Cortex of kidney (tissue), 1 donor: Measurements from ENCODE around the gene TCP11L2.
"Not testable (repeated sequence)": the region's sequence is repeated elsewhere in the genome, so short reads cannot be mapped to it uniquely, and the experiment has no call there.

Experiments used
- DNase-seq: peaks from one replicate; lab custom pipeline; 2025; lab: John Stamatoyannopoulos, UW

Gene TCP11L2

DNA sequence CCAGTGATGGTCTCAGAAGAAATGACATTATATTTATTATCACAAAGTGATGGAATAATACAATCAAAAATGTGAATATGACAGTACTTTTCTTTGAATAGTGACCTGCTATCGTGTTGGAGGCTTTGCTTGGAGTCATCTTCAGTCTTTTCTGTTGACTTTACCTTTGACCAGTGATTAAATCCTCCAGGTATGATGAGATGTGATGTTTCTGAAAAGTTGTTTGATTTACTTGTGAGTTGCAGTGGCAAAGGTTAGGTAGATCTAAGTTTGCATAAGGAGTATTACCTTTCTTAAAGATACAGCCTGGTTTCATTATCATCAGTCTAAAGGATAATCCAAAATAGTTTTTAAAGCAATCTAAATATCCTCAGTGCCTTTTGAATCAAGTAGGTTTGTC lies 4.6 kb downstream of the TCP11L2 start:
- no peak for DNase-seq

- no peak for DNase-seq
These were observed 5.6 kb downstream of the TCP11L2 start for GRCh38 chr12:106308121-106308520.

DNA sequence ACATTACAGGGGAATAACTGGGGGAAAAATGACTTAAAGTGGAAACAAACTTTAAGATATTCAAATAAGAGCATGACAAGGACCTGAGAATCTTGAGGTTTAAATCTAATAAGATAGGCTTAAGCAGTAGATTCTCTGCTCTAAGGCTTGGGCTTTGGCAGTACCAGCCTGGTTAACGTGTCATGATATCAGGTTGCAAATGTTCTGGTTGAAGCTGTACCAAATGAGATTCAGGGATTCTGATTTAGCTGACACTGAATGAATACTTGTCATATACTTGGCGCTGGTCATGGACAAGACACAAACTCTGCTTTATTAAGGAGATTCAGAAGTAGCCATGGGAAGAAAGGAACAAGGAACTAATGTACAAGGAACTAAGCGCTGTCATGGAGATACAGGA lies 6.1 kb downstream of the TCP11L2 start:
- no peak for DNase-seq

- no peak for DNase-seq
These were observed 7.4 kb downstream of the TCP11L2 start for GRCh38 chr12:106309671-106310505.

DNA sequence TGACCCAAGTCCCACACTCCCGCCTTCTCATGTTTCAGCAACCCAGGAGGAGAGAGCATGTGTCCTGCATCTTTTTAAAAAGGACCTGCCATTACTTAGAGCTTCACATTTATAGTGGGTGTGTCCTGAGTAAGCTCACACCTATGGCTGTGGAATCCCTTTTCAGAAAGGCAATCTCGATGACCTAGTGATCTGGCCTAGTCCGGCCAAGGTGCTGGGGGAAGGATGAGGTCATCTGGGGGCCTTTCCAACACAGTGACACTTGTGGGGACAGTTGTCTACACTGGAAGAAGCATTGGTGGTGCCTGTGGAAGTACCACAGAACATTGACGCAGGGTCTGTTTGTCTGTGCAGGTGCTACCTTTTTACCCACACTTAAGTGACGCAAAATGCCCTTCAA lies 8.2 kb downstream of the TCP11L2 start:
- DNase-seq: no peak

DNA sequence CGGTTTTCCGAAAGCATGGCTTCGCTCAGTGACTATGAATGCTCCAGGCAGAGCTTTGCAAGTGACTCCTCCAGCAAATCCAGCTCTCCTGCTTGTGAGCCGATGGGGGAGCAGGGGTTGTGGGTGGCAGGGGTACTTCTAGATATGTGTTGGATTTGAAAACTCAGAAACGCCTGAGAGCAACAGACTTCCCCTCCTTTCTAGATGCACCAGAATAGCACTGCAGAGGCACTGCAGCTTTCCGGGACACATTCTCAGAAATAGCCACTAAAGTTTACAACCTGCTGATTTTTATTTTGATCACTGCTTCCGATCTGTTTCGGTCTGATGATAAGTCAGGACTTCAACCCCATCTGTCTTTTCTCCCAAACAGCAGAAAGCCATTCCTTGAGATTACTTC lies 8.6 kb downstream of the TCP11L2 start:
- no peak for DNase-seq

DNA sequence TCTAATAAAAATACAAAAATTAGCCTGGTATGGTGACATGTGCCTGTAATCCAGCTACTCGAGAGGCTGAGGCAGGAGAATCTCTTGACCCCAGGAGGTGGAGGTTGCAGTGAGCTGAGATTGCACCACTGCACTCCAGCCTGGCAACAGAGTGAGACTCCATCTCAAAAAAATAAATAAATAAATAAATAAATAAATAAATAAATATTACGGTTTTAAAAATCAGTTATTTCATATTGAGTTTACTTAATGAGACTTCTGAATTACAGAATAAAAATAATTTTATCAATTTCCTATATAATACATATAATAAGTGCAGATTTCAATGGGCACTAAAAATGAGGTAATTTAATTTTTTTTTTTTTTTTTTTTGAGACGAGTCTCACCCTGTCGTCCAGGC lies 10.9 kb downstream of the TCP11L2 start:
- not testable (repeated sequence) for DNase-seq

DNA sequence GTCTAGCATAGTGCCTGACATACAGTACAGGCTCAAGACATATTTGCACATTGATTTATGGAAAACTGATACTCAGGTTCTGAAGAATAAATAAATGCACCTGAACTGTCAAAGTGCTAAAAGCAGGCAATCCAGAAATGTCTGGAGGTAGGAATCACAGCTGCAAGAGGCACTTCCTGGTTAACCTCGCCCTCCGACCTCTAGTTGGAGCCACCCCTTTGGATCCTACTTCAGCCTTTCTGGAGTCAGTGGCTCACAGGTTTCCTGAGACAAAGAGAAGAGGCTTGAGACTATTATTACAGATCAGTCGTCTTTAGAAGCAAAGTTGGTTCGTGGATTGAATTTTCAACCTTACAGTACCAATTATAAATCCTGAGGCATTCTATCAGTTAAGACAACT lies 13.0 kb downstream of the TCP11L2 start:
- no peak for DNase-seq

DNA sequence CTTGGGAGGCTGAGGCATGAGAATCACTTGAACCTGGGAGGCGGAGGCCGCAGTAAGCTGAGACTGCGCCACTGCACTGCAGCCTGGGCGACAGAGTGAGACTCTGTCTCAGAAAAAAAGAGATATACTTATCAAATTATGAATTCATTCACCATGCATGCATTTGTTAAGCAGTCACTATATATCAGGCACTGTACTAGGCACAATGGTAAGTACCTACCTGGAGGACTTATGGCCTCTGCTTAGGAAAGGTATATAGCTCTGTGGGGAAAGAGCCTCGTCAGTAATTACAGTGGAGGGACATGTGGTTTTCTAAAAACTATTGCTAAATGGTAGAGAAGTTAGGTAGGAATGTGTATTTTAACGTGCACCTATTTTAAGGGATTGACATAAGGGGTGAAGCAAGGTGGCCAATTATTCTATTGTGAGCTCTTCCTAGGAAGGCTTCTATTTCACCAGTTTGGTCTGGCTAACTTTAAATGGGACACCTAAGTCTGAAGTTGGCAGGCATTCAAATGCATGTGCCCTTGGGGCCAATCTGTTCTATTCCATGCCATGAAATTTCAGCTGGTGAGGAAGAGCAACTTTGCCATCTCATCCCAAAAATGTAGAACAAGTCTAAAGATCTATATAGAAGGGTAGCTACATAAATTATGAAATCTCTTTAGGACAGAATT lies 15.0 kb downstream of the TCP11L2 start:
- DNase-seq: no peak

DNA sequence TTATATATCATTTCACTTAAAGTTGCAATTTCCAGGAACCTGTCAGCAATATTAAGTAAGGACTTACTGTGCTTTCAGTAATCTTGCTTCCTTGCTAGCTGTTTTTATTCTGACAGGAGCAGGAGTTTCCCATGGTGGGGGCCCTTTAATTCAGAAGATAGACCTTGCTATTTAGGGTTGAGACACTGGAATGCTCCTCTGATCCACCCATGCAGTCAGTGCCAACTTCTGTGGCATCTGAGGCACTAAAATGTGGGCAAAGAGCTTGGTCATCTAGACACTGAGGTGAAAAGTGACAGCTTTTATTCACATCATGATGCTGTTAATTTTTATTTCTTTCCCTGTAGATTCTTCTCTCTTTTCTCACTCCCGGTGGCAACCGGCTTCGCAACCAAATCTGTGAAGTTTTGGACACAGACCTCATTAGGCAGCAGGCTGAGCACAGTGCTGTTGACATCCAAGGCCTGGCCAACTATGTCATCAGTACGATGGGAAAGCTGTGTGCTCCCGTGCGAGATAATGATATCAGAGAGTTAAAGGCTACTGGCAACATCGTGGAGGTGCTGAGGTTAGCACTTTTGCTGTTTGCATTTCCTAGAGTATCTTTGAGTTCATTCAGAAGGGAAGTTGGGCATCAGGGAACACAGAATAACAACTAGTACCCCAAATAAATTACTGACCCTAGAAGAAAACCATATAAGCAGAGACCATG lies 18.8 kb downstream of the TCP11L2 start:
- DNase-seq: no peak

GRCh38 chr12:106323537-106323936 lies 21.0 kb downstream of the TCP11L2 start:
- DNase-seq: no peak

DNA sequence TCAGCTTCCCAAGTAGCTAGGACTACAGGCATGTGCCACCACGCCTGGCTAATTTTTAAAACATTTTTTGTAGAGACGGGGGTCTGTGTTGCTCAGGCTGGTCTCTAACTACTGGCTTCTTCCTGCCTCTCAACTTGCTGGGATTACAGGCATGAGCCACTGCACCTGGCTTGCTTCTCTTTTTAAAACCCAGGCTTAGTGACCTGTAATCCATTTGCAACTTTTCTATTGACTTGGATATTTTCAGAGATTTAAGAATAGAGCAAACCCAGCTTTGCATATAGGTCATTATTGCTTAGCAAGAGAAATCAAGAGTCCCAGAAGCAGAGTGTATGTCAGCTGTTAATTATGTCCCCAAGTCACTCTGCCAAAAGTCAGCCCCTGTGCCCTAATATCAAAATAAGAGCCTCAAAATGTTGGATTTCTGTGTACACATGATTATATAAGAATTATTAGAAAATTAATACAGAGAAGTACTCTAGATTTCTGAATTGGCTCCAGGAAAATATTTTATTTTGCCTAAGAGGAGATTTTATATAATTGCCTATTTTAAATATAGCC lies 24.9 kb downstream of the TCP11L2 start:
- no peak for DNase-seq

DNA sequence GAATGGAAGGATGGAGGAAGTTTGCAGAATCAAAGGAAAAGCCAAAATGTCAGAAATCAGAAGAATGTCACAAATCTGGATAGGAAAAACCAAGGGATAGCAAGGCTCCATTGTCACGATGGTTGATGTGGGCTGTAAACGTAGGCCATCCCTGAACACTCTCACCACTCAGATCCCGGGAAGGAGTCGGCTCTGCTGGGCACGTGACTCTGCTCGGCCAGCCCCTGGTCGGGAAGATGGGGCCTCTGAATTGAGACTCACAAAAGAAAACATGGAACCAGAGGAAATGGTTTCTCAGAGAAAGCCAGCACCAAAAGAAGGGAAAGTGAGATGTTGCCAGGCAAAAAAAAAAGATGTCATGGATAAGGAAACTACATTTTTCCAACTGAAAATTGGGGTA lies 26.2 kb downstream of the TCP11L2 start:
- no peak for DNase-seq

GRCh38 chr12:106329231-106329982 lies 26.9 kb downstream of the TCP11L2 start:
- no peak for DNase-seq

DNA sequence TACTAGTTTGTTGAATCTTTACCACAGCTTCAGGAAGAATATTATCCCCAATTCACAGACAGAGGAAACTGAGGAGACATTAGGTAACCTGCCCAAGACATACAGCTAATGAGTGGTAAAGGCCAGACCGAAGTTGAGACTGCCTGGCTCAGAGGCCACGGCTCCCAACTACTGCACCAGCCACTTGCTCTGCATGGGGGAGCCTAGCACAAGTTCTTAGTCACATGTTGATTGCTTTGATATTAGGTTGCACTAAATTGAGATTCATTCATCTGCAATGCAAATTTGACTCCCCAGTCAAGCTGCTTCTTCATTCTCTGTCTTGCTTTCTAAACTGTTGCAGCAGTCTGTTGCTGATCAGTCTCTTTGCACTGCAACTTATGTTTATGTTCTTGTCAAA lies 29.1 kb downstream of the TCP11L2 start:
- DNase-seq: no peak

- no peak for DNase-seq
These were observed 30.0 kb downstream of the TCP11L2 start for GRCh38 chr12:106332536-106332935.

- DNase-seq: no peak
These were observed 30.5 kb downstream of the TCP11L2 start for GRCh38 chr12:106333010-106333409.

DNA sequence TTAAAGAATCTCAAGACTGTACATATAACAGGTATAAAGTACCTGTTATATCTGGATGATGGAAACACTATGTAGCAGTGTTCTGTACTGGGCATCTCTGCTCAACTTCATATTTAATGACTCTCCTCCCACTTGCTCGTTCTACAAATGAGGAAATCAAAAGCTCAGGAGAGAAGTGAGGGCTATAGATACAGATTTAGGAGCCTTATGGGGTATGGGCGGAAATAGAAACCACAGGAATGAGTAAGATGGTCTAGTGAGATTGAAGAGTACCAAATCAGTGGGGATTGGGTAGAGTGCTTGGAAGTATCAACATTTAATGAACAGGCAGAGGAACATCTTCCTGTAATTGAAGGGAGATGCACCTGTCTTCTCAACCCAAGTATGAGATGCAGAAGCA lies 31.2 kb downstream of the TCP11L2 start:
- DNase-seq: no peak

DNA sequence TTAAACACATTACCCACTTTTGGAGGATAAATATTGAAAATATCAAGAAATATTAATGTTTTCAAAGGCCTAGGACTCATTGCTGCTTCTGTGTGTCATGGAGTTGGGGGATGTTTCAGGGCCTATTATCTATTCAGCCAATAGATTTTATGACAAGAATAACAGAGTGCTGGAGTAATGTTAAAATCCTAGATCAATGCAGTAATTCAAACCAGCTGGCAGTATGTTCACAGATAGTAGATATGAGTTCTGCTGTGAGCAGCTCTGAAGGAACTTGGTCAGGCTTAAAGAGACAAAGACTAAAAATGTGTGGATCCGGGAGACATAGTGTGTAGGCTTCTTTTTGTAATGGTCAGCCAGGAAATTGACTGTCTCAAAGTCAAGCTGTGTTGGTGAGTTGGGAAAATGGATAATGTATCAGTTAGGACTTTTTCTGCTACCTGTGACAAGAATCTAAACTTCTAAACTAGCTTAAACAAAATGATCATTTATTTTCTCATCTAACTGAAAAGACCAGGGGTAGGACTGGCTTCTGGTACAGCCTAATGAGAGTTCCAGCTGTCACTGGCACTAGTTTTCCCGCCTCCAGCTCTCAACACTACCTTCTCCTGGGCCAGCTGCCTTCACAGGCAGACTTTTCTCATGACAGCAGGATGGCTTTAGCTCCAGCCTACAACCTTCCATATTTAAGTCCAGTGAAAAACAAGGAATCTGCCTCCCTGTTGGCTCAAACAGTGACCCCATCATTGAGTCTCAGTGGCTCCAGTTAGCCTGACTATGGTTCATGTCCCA lies 38.7 kb downstream of the TCP11L2 start:
- DNase-seq: no peak

DNA sequence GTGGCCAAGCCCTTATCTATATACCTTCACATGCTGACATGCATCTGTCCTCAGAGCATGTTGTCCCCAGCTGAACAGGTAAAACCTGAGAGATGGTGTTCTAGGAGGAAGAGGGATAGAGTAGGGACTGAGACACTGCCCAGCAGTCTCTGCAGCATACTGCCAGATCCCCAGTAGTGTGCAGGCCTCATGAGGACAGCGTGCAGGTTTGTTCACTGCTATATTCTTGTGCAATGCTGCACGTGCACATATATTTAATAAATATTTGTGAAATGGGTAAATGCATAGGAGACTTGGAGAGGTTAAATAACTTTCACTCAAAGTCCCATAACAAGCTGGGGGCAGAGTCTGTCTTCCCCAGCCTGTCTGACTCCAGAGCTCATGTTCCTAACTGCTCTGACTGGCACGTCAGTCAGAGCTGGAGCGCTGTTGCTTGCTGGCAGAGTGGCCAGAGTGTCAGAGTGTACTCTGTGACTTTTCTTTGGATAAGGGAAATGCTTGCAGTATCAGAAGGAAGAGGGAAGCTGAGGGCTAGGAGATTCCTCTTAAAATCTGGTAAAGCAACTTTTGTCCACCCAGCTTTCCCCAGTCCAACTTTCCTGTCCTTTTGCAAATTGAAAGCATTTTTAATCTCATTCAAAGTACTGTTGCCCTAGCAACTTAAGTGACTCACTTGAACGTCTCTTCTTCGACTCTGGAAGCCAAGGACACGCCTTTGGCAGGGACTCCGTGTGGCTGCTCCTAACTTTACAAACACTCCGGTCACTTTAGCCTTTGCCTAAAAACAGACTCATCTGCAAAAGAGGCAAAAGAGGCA lies 40.1 kb downstream of the TCP11L2 start:
- DNase-seq: no peak
